Breast epithelium (tissue), 4 donors: ENCODE results near the gene TEC. TPM values are rescaled to one million over a fixed set of nuclear protein-coding genes. Genes with fewer than 3 reads are reported as not detected.

Experiments used
- DNase-seq, 2 donors: peaks; one replicate each; pipeline ENCODE4 v3.0.0-alpha.2; 2019; ENCODE audit warnings: low spot score in 2 of 2
- H3K27ac ChIP-seq, 2 donors: fragments of 200-600 bp; sonication (generic) in 1 of 2; one replicate each; pipeline ENCODE4 v1.5.1; 2016 to 2019; ENCODE audit warnings: mild to moderate bottlenecking in 1 of 2
- H3K27me3 ChIP-seq, 2 donors: fragments of 200-600 bp; sonication (generic) in 1 of 2; one replicate each; pipeline versions ENCODE4 v1.5.1 to v1.6.0; 2017 to 2019; ENCODE audit warnings: control low read depth in 1 of 2, mild to moderate bottlenecking in 1 of 2
- H3K36me3 ChIP-seq: fragments of 200-600 bp; one replicate; pipeline ENCODE4 v1.5.1; 2019
- H3K4me1 ChIP-seq, 2 donors: fragments of 200-600 bp; sonication (generic); one replicate each; pipeline ENCODE4 v1.5.1; 2016 to 2019; ENCODE audit warnings: control low read depth in 1 of 2
- H3K4me3 ChIP-seq, 3 donors: fragments of 200-600 bp; sonication (generic); 1 replicate in 2 of 3; 2 replicates in 1 of 3; pipeline ENCODE4 v1.5.1; 2016 to 2019; ENCODE audit warnings: mild to moderate bottlenecking in 3 of 3, moderate library complexity in 2 of 3
- H3K9me3 ChIP-seq, 2 donors: fragments of 200-600 bp; sonication (generic) in 1 of 2; one replicate each; pipeline ENCODE4 v1.5.1; 2016 to 2019; ENCODE audit warnings: control low read depth in 1 of 2
- CTCF ChIP-seq, 3 donors: fragments of 450-650 bp; IDR thresholded peaks; one replicate each; pipeline ENCODE4 v1.5.1; 2016 to 2017; ENCODE audit warnings: antibody characterized with exemption in 3 of 3, mild to moderate bottlenecking in 3 of 3, moderate library complexity in 3 of 3
- POLR2A ChIP-seq: fragments of 450-650 bp; IDR thresholded peaks from one replicate; pipeline ENCODE4 v1.6.1; 2016; ENCODE audit warnings: antibody characterized with exemption, mild to moderate bottlenecking, moderate library complexity
- POLR2AphosphoS5 ChIP-seq, 3 donors: sonication (generic); formaldehyde crosslinking; IDR thresholded peaks; one replicate each; pipeline ENCODE4 v1.6.1; 2017; ENCODE audit warnings: antibody characterized with exemption in 3 of 3
- intact Hi-C: fragments of 100-400 bp; cut with DNase I; formaldehyde crosslinking; loops from one replicate; pipeline ENCODE4 v1.15.1; 2023; ENCODE audit warnings: low total_unique reads
- total RNA-seq, 3 donors: library from RNA; depleted of rRNA; stranded (reverse); fragments of >200 nt; gene quantifications; one replicate each; pipeline ENCODE4 v1.1.0, GENCODE V29; 2016

The TEC gene
- total RNA-seq, 3 donors from 2014 or later: 2.9 to 5.4 (median 5.1) TPM

GRCh38 chr4:48267574-48267973, 2.1 kb downstream of the TEC start:
- Histone ChIP-seq H3K4me3 (no peak overlapping the region), H3K4me1 (no peaks in the 10 kb centered on the region), H3K9me3 (no peaks in the 10 kb centered on the region), H3K27ac (no peak overlapping the region), H3K27me3 (no peaks in the 10 kb centered on the region), H3K36me3 (no peaks in the 10 kb centered on the region)
- intact Hi-C loops: no loop called here
- no peak for DNase-seq
- TF ChIP-seq POLR2AphosphoS5 (IDR thresholded peaks at IDR 0.05) (no peak), CTCF (IDR thresholded peaks at IDR 0.05) (no peak), POLR2A (no peak)

GRCh38 chr4:48266781-48267180, 2.9 kb downstream of the TEC start:
- H3K36me3 ChIP-seq: no peaks in the 10 kb centered on the region
- H3K27me3 ChIP-seq: no peaks in the 10 kb centered on the region
- no peak for TF ChIP-seq CTCF (IDR thresholded peaks at IDR 0.05)
- no peak for TF ChIP-seq POLR2A
- no peak for TF ChIP-seq POLR2AphosphoS5 (IDR thresholded peaks at IDR 0.05)
- no peak for DNase-seq
- intact Hi-C loops: no loop called here
- no peak overlapping the region for H3K4me3 ChIP-seq
- no peaks in the 10 kb centered on the region for H3K9me3 ChIP-seq
- no peak overlapping the region for H3K27ac ChIP-seq
- H3K4me1 ChIP-seq: no peaks in the 10 kb centered on the region

GRCh38 chr4:48262926-48263325, 6.7 kb downstream of the TEC start:
- H3K4me3 ChIP-seq: no peak overlapping the region
- no peaks in the 10 kb centered on the region for H3K36me3 ChIP-seq
- TF ChIP-seq CTCF (IDR thresholded peaks at IDR 0.05) (no peak), POLR2AphosphoS5 (IDR thresholded peaks at IDR 0.05) (no peak), POLR2A (no peak)
- intact Hi-C loops: no loop called here
- H3K27ac ChIP-seq: no peak overlapping the region
- H3K27me3 ChIP-seq: no peaks in the 10 kb centered on the region
- DNase-seq: no peak
- H3K9me3 ChIP-seq: no peaks in the 10 kb centered on the region
- no peaks in the 10 kb centered on the region for H3K4me1 ChIP-seq

GRCh38 chr4:48262484-48262883, 7.2 kb downstream of the TEC start:
- Histone ChIP-seq H3K4me1 (no peaks in the 10 kb centered on the region), H3K36me3 (no peaks in the 10 kb centered on the region), H3K4me3 (no peak overlapping the region), H3K27me3 (no peaks in the 10 kb centered on the region), H3K27ac (no peak overlapping the region), H3K9me3 (no peaks in the 10 kb centered on the region)
- TF ChIP-seq CTCF (IDR thresholded peaks at IDR 0.05) (no peak), POLR2AphosphoS5 (IDR thresholded peaks at IDR 0.05) (no peak), POLR2A (no peak)
- intact Hi-C loops: no loop called here
- no peak for DNase-seq

- no peaks in the 10 kb centered on the region for H3K36me3 ChIP-seq
Observed at GRCh38 chr4:48261281-48261680, 8.4 kb downstream of the TEC start.

More at GRCh38 chr4:48261281-48261680, 8.4 kb downstream of the TEC start:
- H3K27ac ChIP-seq: no peak overlapping the region
- H3K4me3 ChIP-seq: no peak overlapping the region
- no peaks in the 10 kb centered on the region for H3K9me3 ChIP-seq
- no peaks in the 10 kb centered on the region for H3K4me1 ChIP-seq
- intact Hi-C loops: no loop called here
- H3K27me3 ChIP-seq: no peaks in the 10 kb centered on the region
- DNase-seq: no peak
- TF ChIP-seq POLR2A: no peak
- TF ChIP-seq POLR2AphosphoS5 (IDR thresholded peaks at IDR 0.05): no peak
- TF ChIP-seq CTCF (IDR thresholded peaks at IDR 0.05): no peak
